Fibroblast of mammary gland (primary cell): ENCODE results near the gene UBP1.

ENCODE experiments used
- DNase-seq: peaks from one replicate; pipeline ENCODE4 v3.0.0-alpha.2; 2010; ENCODE audit warnings: low read depth
- H3K4me3 ChIP-seq: 2 replicates; pipeline ENCODE4 v1.5.1; 2011; ENCODE audit warnings: low read depth, mild to moderate bottlenecking, low read length, moderate library complexity; ENCODE audit not compliant: control insufficient read depth
- TF ChIP-seq, protein P1 (sequence below): conservative IDR thresholded peaks from 2 replicates; pipeline ENCODE4 v1.5.1; 2011; ENCODE audit warnings: low read depth, low read length, inconsistent platforms; ENCODE audit not compliant: control insufficient read depth, insufficient read depth

The UBP1 gene

DNA sequence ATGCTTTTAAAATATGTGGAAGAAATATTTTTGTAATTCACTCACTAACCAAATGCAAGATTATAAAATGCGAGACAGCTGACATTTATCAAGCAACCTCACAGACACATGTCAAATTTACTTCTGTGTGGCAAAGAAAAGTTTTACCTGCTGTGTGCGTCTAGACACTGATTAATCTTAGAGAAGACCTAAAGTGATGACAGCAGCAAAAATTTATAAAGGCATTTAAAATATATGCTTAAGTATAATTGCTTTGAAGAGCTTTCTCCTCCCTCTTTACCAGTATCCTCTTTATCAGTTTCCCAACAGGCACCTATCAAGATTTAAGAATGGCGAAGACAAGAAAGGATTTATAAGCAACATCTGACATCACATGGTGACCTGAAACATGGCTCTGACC, 37.3 kb downstream of the UBP1 start:
- no peak overlapping the region for H3K4me3 ChIP-seq
- no peak for DNase-seq
- TF ChIP-seq, protein P1, sequence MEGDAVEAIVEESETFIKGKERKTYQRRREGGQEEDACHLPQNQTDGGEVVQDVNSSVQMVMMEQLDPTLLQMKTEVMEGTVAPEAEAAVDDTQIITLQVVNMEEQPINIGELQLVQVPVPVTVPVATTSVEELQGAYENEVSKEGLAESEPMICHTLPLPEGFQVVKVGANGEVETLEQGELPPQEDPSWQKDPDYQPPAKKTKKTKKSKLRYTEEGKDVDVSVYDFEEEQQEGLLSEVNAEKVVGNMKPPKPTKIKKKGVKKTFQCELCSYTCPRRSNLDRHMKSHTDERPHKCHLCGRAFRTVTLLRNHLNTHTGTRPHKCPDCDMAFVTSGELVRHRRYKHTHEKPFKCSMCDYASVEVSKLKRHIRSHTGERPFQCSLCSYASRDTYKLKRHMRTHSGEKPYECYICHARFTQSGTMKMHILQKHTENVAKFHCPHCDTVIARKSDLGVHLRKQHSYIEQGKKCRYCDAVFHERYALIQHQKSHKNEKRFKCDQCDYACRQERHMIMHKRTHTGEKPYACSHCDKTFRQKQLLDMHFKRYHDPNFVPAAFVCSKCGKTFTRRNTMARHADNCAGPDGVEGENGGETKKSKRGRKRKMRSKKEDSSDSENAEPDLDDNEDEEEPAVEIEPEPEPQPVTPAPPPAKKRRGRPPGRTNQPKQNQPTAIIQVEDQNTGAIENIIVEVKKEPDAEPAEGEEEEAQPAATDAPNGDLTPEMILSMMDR: no peak

DNA sequence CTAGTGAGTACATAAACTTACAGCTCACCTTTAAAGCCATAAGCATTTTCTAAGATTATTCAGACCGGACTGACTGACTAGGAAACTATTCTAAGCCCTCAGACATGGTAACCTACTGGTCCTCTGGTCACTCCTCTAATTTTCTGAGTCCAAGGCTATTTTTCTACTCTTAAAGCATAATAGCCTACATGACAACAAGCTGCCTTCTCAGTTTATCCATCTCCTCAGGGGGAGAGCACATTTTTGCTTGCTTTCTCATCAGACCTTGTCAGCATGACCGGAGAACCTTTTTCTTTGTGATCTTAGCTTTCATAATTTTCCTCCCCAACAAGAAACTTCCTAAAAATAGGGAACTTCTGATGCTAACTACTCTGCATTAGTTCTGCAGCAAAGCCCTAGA, 38.4 kb downstream of the UBP1 start:
- H3K4me3 ChIP-seq: no peak overlapping the region
- no peak for DNase-seq
- TF ChIP-seq, protein P1: no peak

DNA sequence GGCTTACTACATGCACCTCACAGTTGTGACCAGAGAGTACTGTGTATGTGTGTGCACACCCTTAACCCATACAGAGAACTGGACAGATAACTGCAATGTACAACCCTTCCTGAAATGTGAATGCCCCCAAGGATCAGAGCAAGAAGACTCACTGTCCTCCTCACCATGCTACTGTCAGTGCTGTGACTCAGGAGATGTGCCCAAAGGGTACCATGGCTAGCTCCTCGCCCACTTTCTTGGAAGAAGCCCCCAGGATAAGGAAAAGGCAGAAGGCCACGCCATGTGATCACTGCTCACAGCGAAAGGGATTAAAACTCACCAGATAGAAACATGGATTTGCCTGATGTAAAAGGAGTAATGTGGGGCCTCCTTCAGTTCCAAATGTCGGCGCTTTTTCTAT, 41.8 kb downstream of the UBP1 start:
- H3K4me3 ChIP-seq: no peak overlapping the region
- no peak for DNase-seq
- TF ChIP-seq, protein P1: no peak

DNA sequence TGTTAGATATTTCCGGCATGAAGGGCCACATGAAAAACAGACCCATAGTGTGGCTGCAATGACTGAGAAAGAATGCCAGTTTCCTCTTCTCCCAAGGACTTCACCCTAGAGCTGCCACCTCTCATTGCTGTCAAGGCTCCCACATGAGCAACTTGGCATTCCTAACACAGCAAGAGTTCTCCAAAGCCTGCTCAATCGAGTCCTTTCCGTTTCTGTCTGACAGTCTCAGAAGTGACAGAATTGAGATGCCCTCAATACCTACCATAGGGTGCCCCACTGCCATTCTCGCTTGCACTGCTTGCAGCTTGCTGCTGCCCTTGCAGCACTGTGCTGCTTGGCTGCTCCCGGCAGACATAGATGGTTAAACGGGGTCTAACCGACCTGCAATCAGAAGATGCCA, 44.3 kb downstream of the UBP1 start:
- H3K4me3 ChIP-seq: no peak overlapping the region
- DNase-seq: no peak
- TF ChIP-seq, protein P1: no peak

DNA sequence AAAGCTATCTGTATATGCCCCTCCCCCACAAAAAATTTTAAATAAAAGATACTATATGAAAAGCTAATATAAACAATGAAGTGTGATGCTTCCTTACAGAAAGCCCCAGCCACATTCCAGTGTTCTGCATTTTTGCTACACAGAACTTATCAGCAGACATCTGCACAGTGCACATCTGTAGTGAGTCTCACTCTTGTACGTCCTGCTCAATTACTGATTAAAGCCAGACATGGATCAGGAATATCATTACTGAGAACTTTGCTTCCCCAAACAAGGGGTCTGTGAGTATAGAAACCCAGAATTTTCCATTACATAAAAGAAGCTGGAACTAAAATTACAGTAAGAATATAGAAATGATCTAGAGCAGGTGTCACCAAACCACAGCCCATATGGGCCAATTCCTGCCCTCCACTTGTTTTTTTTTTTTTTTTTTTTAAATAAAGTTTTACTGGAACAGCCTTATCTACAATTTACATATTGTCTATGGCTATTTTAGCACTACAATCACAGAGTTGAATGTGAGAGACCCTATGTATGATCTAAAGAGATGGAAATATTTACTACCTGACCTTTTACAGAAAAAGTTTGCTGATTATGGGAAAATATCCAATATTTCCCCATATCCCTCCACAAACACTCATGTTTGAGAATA, 45.7 kb downstream of the UBP1 start:
- DNase-seq: no peak
- H3K4me3 ChIP-seq: no peak overlapping the region
- TF ChIP-seq, protein P1: no peak

DNA sequence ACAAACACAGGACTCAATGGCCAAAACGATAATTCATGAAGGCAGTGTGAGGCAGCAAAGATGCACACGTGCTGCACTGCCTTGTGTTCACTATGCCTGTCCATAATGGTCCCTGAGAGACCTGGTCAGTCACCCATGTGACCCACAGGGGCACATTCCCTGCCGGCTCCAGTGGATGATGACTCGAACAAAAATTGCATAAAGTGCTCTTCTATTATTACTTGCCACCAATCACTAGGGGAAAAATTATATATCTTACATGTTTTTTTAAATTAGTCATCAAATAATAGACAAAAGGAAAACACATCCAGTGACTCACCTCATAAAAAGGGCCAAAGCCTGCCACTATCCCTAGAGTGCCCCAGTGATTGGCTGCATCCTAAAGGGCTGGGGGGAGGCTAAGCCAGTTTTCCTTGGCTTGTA, 47.5 kb downstream of the UBP1 start:
- peak; percentile 93 for DNase-seq
- TF ChIP-seq, protein P1: no peak
- H3K4me3 ChIP-seq: no peak overlapping the region

DNA sequence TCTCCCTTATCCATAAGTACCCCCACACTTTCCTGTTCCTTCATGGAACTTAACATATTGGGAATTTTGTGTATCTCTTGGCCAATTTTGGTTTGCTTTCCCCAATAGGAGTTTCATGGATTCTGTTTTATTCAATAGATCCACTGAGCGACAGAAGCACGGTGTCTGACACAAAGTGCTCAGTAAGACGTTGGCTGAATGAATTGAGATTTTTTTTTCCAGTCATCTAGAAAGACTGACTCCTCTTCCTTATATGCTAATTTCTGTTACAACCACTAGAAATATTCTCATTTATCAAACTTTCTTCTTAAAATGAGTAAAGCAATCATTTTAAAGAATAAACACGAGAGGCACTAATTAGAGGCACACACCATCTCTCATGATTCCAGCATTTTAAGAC, 48.1 kb downstream of the UBP1 start:
- no peak overlapping the region for H3K4me3 ChIP-seq
- TF ChIP-seq, protein P1: no peak
- no peak for DNase-seq
